ENCODE results near the gene TRIP10. TPM values are rescaled to one million over a fixed set of nuclear protein-coding genes. Genes with fewer than 3 reads are reported as not detected.
"Not testable (repeated sequence)": the region's sequence is repeated elsewhere in the genome, so short reads cannot be mapped to it uniquely, and the experiment has no call there.

TRIP10 gene
- total RNA-seq, 1 donor from 2014 or later = 50.5 TPM

GRCh38 chr19:6791237-6791636, 51.8 kb downstream of the TRIP10 start:
- DNase-seq (ENCODE audit: low read depth, low spot score) = no peak

DNA sequence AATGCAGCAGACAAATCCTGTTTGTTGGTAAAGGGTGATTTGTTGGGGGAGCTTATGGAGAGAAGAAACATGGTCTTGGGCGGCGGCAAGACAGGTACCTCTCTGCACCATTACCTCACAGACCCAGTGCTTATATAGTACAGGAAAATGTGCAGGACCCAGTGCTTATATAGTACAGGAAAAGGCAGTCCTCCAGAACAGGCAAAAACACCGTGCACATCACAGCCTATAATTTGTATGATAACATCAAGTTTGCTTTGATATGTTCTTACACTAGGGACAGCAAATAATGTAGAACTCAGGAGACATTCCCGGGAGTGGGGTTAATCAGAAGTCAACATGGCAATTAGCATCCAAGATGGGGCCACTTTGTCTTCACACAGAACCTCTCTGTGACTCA, 53.9 kb downstream of the TRIP10 start:
- no peak for DNase-seq (ENCODE audit: low read depth, low spot score)

GRCh38 chr19:6793973-6794372, 54.5 kb downstream of the TRIP10 start:
- no peak for DNase-seq (ENCODE audit: low read depth, low spot score)

- no peak for DNase-seq (ENCODE audit: low read depth, low spot score)
Measured at GRCh38 chr19:6794686-6795431, 55.4 kb downstream of the TRIP10 start.

GRCh38 chr19:6796278-6796677, 56.8 kb downstream of the TRIP10 start:
- DNase-seq (ENCODE audit: low read depth, low spot score) = no peak

GRCh38 chr19:6797646-6798045, 58.2 kb downstream of the TRIP10 start:
- no peak for DNase-seq (ENCODE audit: low read depth, low spot score)

- not testable (repeated sequence) for DNase-seq (ENCODE audit: low read depth, low spot score)
Measured at GRCh38 chr19:6800160-6800790, 60.8 kb downstream of the TRIP10 start.

- DNase-seq (ENCODE audit: low read depth, low spot score) = no peak
Measured at GRCh38 chr19:6800991-6801484, 61.6 kb downstream of the TRIP10 start.

Other genes starting within 250 kb of the TRIP10 start
- gene TUBB4A, start 237.4 kb upstream of the TRIP10 start, total RNA-seq = 0.26 TPM in 1 of 2 replicates, not detected in the other
- gene TNFSF9, start 208.7 kb upstream of the TRIP10 start, total RNA-seq = 0.40 and 0.53 TPM in 2 replicates
- not detected in 2 replicates for gene CD70, start 148.5 kb upstream of the TRIP10 start, total RNA-seq
- not detected in 2 replicates for gene TNFSF14, start 69.5 kb upstream of the TRIP10 start, total RNA-seq
- under 0.01 and 0.28 TPM in 2 replicates for gene C3, start 19.0 kb upstream of the TRIP10 start, total RNA-seq
- gene GPR108, start 2.1 kb upstream of the TRIP10 start, total RNA-seq = 44.4 and 49.9 TPM in 2 replicates
- gene SH2D3A, start 27.8 kb downstream of the TRIP10 start, total RNA-seq = 0.04 and 0.20 TPM in 2 replicates
- gene VAV1, start 33.0 kb downstream of the TRIP10 start, total RNA-seq = 0.07 TPM in 1 of 2 replicates, not detected in the other
- gene ADGRE1, start 147.9 kb downstream of the TRIP10 start, total RNA-seq = not detected in 2 replicates

Measured in pulmonary artery endothelial cell (primary cell).